NCI-H1092 (cell line): ENCODE data around the gene CD200R1L.

ENCODE experiments used
- DNase-seq: peaks from one replicate; lab custom pipeline; 2025; lab: John Stamatoyannopoulos, UW

CD200R1L gene

GRCh38 chr3:112818289-112818688 lies 28.4 kb downstream of the CD200R1L start:
- DNase-seq: no peak

GRCh38 chr3:112817797-112818196 lies 28.9 kb downstream of the CD200R1L start:
- no peak for DNase-seq

DNA sequence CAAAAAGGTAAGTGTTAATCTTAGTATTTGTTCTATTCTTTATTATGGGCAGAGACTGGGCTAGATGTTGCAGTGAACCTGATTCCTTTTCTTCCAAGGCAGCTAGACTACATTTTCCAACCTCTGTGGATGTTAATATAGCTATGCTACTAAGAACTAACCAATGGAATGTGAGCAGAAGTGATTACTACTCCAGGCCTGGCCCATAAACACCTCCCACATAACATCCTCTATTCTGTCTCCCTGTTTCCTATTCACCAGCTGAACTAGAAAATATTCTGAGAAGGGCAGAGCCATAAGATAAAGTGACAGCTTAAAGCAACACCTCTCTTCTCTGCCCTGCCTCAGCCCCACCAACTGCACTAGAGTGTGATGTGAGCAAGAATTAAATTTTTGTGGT lies 29.4 kb downstream of the CD200R1L start:
- DNase-seq: no peak

GRCh38 chr3:112815981-112816380 lies 30.7 kb downstream of the CD200R1L start:
- DNase-seq: no peak

DNA sequence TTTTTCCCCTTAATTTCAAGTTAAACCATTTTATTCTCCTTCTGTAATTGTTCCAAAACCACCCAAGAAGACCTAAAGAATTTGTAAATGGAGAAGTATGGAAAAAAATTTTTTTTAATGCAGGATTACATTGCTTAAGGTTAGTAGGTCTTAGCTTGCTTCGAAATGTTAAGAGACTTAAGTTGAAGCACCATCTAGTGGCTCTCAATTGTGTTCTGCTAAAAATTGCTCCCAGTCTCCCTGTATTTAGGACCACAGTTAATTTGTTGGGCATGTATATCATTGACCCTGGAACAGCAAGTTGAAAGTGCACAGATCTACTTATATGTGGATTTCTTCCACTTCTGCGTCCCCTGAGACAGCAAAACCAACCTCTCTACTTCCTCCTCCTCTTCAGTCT lies 32.4 kb downstream of the CD200R1L start:
- no peak for DNase-seq

DNA sequence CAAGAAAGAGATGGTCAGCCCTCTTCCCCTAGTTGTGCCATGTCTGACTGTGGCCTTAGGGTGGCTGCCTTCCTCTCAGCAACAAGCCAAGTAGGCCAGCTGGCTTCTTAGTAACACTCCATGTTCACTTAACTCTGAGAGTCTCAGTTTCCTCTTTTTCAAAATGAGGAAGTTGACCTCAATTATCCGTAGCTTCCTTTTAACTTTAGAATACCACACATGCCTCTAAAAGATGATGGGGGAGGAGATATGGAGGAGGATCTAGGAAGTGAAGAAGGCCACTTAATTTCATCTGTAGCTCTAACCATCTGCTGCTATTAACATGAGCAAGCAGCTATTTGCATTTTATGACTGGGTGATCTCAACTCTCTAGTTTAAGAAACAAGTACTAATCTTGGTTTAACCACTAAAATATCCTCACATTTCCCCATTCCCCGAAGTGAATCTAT lies 32.9 kb downstream of the CD200R1L start:
- no peak for DNase-seq

- DNase-seq: no peak
Measured at GRCh38 chr3:112813016-112813415, 33.6 kb downstream of the CD200R1L start.

GRCh38 chr3:112811917-112812660 lies 34.6 kb downstream of the CD200R1L start:
- DNase-seq: no peak

- no peak for DNase-seq
Measured at GRCh38 chr3:112811131-112811884, 35.4 kb downstream of the CD200R1L start.

DNA sequence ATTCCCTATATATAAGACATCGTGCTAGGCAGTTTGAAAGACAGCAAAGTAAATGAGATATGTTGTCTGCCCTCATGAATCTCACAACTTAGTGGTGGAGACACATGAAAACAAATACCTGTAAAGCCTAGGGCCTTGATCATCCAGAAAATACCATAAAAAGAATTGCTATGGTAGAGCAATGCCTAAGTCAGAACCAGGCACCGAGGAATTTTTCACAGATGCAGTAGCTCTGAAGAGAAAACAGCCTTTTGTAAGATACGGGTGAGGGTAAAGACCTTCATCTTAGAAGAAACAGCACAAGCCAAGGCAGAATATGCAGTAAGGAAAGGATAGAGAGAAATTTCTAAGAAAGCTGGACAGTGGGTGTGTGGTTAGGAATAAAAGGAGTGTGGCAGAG lies 36.1 kb downstream of the CD200R1L start:
- DNase-seq: no peak

GRCh38 chr3:112808136-112808535 lies 38.5 kb downstream of the CD200R1L start:
- DNase-seq: no peak

GRCh38 chr3:112807685-112808084 lies 39.0 kb downstream of the CD200R1L start:
- DNase-seq: no peak

- DNase-seq: no peak
Measured at GRCh38 chr3:112806903-112807302, 39.8 kb downstream of the CD200R1L start.

- DNase-seq: no peak
Measured at GRCh38 chr3:112805126-112805525, 41.5 kb downstream of the CD200R1L start.

GRCh38 chr3:112804021-112804420 lies 42.6 kb downstream of the CD200R1L start:
- DNase-seq: no peak

DNA sequence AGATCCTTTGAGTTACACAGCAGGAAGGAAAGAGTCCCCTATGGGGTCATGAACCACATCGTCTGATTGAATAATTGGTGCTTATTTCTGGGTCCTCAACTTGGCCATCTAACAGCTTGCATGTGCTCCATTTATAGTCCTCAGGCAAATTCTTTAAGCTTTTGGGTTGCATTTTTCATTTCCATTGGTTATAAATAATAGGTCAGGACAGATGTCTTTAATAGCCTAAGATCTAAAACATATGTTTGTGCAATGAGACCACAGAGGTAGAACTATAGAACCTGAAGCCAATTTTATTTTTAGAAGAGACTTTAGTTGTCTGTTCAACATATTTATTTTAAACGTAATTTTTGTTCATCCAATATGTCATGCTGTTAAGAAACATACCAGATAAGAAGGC lies 43.2 kb downstream of the CD200R1L start:
- DNase-seq: no peak

DNA sequence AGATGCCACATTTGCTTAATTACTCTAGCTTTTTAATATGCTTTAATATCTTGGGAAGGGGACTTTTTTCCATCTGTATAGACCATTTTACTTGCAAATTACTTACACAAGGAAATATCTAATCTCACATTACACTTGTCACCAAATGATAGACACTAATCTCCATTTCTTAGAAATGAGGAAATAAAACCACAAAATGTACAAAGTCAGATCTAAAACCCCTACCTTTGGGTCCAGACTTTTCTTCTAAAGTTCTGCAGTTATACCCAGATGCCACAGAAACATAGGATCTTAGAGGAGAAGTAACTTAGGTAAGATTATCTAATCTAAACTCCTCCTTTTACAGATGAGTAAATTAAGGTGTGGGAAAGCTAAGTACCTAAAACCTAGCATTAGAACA lies 44.3 kb downstream of the CD200R1L start:
- no peak for DNase-seq

DNA sequence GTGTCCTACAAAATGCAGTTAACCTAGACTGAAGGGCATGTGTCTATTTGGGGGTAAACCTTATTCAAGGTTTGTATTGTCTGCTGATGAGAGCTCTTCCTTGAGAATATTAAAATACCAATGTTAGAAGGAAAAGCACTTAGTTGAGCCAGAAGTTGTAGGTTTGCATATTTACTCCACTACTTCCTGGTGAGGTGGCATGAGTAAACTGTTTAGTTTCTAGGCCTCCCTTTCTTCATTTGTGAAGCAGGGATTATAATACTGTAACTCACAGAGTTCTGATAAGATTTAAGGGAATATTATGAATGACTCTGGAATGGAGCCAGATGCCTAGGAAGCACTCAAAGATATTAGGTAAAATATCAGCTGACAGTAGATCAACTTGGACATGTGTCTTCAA lies 46.7 kb downstream of the CD200R1L start:
- no peak for DNase-seq

DNA sequence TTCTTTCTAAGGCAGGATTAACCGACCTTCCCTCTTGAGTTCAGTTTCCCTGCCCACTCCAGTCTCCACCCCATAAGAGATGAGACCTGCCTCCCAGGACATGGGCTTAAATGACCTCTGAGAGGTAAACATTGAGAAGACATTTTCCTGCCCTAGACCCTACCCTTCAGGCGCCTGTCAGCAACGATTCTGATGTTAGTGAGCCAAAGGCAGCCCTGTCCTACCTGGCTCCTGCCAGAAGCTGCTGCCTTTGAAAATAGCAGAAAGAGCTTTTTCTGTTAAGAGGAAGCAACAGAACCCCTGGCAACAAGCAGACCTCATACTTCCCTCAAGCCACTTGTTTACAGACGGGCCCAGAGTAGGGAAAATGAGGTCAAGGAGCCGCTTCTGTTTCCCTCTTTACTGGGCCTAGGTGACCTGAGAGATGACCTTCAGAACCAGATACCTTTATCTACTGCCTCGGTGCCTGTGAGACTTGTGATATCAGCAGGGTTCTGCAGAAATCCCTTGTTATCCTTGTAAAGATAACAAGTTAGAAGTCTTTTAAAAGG lies 52.0 kb downstream of the CD200R1L start:
- DNase-seq: no peak

DNA sequence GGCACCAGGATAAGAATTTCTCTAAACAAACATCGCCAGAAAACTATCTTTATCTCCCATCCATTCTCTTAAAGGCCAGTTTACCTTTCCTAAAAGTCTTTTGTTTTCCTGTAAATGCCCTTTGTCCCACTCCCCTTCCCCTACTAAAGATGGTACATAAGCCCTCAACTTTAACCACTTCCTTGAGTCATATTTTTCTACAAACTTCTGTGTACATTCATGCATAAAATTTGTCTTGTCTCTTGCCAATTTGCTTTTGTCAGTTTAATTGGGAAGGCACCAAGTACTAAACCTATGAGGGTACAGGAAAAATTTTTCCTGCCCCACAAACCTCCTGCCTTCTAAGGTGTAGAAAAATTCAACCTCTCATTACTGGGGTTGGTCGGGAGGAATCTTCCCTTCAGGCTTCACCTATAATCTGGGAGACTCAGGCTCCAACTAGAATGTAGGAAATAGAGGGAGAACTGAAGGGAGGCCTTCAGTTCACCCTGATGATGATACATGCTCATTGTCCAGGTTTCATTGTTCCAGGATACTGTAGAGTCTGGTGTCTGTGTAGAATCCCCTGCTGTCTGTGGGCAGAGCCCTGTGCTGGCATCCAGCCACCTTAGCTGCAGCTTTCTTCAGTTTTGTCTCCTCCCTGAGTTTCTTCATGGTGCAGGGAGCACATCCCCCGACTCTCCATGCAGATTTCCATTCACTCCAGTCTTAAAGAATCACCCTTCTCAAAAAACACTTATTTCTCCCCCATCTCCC lies 53.2 kb downstream of the CD200R1L start:
- no peak for DNase-seq

GRCh38 chr3:112791736-112792135 lies 54.9 kb downstream of the CD200R1L start:
- DNase-seq: no peak

DNA sequence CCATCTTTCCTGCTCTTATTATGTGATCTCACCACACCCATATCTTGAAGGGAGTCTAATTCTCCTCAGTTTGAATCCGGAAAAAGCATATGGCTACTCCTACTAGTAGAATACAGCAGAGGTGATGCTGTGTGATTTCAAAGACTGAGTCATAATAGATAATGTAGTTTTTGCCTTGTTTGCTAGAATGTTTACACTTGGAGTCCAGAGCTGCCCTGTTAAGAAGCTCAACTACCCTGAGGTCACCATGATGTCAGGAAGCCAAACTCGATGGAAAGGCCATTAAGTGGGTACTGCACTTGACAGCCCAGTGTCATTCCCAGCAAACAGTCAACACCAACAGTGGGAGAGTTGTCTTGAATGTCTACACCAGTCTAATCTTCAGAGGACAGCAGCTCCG lies 56.9 kb downstream of the CD200R1L start:
- no peak for DNase-seq
